HG02943 (cell line): Measurements from ENCODE around the gene KCTD15.

Experiments used
- ATAC-seq: cut with Tn5 transposase; IDR thresholded peaks from one replicate; pipeline ENCODE4 v1.9.1; 2021; ENCODE audit warnings: mild to moderate bottlenecking, low read depth, moderate library complexity; ENCODE audit not compliant: unreplicated experiment

KCTD15 gene

GRCh38 chr19:33841685-33842084 is 45.0 kb downstream of the KCTD15 start:
- ATAC-seq = no peak

- no peak for ATAC-seq
Measured at GRCh38 chr19:33844478-33844877, 47.8 kb downstream of the KCTD15 start.

GRCh38 chr19:33845498-33845897 is 48.8 kb downstream of the KCTD15 start:
- no peak for ATAC-seq

- no peak for ATAC-seq
Measured at GRCh38 chr19:33849551-33850147, 53.0 kb downstream of the KCTD15 start.

GRCh38 chr19:33859016-33859415 is 62.3 kb downstream of the KCTD15 start:
- no peak for ATAC-seq

GRCh38 chr19:33860312-33861090 is 63.8 kb downstream of the KCTD15 start:
- no peak for ATAC-seq

- ATAC-seq = no peak
Measured at GRCh38 chr19:33861950-33862349, 65.3 kb downstream of the KCTD15 start.

- ATAC-seq = no peak
Measured at GRCh38 chr19:33862981-33863380, 66.3 kb downstream of the KCTD15 start.

- no peak for ATAC-seq
Measured at GRCh38 chr19:33863436-33863835, 66.8 kb downstream of the KCTD15 start.

GRCh38 chr19:33864311-33864850 is 67.7 kb downstream of the KCTD15 start:
- ATAC-seq = no peak

GRCh38 chr19:33865306-33865705 is 68.6 kb downstream of the KCTD15 start:
- no peak for ATAC-seq
